MCF 10A (cell line): ENCODE measurements around the gene LRRC45. TPM values are rescaled to one million over a fixed set of nuclear protein-coding genes. Genes with fewer than 3 reads are reported as not detected.

ENCODE experiments used
- BruUV-seq: library from RNA; stranded (reverse); fragments of 400-500 nt; replicated peaks from 2 replicates; lab custom pipeline; 2021; lab: Mats Ljungman, UMichigan
- CTCF ChIA-PET: fragments of 300-600 bp; sonication (Branson Sonifier 250); formaldehyde crosslinking; extraction: SDS; loops from one replicate; lab custom pipeline; 2021; ENCODE audit warnings: antibody characterized with exemption, inconsistent platforms; lab: Yijun Ruan, JAX
- POLR2A ChIA-PET: fragments of 300-600, 350-650 bp; sonication (Branson Sonifier 250); formaldehyde crosslinking; extraction: SDS; loops from one replicate; lab custom pipeline; 2020; ENCODE audit warnings: antibody characterized with exemption, inconsistent platforms; lab: Yijun Ruan, JAX
- DNase-seq: peaks from one replicate; pipeline ENCODE4 v3.0.0-alpha.2; 2018; ENCODE audit not compliant: unreplicated experiment
- H3K27ac Mint-ChIP-seq: one replicate; pipeline ENCODE4 v1.8.0; 2022; ENCODE audit warnings: mild to moderate bottlenecking, low read depth, mixed read lengths; ENCODE audit not compliant: unreplicated experiment
- H3K27me3 Mint-ChIP-seq: one replicate; pipeline ENCODE4 v1.8.0; 2022; ENCODE audit warnings: mixed read lengths; ENCODE audit not compliant: insufficient read depth, unreplicated experiment
- H3K36me3 Mint-ChIP-seq: one replicate; pipeline ENCODE4 v1.8.0; 2022; ENCODE audit warnings: mild to moderate bottlenecking, moderate library complexity, mixed read lengths; ENCODE audit not compliant: insufficient read depth, unreplicated experiment
- H3K4me1 Mint-ChIP-seq: one replicate; pipeline ENCODE4 v1.8.0; 2022; ENCODE audit warnings: mixed read lengths; ENCODE audit not compliant: insufficient read depth, unreplicated experiment
- H3K4me3 Mint-ChIP-seq: one replicate; pipeline ENCODE4 v1.8.0; 2022; ENCODE audit warnings: mild to moderate bottlenecking, moderate library complexity, mixed read lengths; ENCODE audit not compliant: unreplicated experiment
- H3K9me3 Mint-ChIP-seq: one replicate; pipeline ENCODE4 v1.8.0; 2022; ENCODE audit warnings: mixed read lengths; ENCODE audit not compliant: unreplicated experiment
- intact Hi-C: fragments of 100-400 bp; cut with micrococcal nuclease; formaldehyde crosslinking; loops from 2 replicates; pipeline ENCODE4 v1.14.1; 2022
- total RNA-seq: library from RNA; stranded (reverse); gene quantifications from 2 replicates; pipeline ENCODE4 v1.2.3, GENCODE V29; 2022
- TF ChIP-seq, protein P1 (sequence below): fragments of 200-600 bp; IDR thresholded peaks from one replicate; pipeline ENCODE4 v1.8.0; 2022; ENCODE audit warnings: antibody characterized with exemption, mild to moderate bottlenecking; ENCODE audit not compliant: unreplicated experiment

The LRRC45 gene
- total RNA-seq, 1 experiment from 2014 or later: 3.4 TPM

GRCh38 chr17:81999976-82000802 is 22.9 kb upstream of the LRRC45 start:
- no TSS peak for BruUV-seq
- Mint-ChIP-seq H3K36me3 (peaks cover 5% of the 10 kb centered on the region), H3K4me3 (no peak overlapping the region), H3K4me1 (no peaks in the 10 kb centered on the region), H3K27ac (no peak overlapping the region), H3K27me3 (no peaks in the 10 kb centered on the region), H3K9me3 (no peaks in the 10 kb centered on the region)
- CTCF ChIA-PET: no interaction called here
- DNase-seq: no peak
- TF ChIP-seq, protein P1, sequence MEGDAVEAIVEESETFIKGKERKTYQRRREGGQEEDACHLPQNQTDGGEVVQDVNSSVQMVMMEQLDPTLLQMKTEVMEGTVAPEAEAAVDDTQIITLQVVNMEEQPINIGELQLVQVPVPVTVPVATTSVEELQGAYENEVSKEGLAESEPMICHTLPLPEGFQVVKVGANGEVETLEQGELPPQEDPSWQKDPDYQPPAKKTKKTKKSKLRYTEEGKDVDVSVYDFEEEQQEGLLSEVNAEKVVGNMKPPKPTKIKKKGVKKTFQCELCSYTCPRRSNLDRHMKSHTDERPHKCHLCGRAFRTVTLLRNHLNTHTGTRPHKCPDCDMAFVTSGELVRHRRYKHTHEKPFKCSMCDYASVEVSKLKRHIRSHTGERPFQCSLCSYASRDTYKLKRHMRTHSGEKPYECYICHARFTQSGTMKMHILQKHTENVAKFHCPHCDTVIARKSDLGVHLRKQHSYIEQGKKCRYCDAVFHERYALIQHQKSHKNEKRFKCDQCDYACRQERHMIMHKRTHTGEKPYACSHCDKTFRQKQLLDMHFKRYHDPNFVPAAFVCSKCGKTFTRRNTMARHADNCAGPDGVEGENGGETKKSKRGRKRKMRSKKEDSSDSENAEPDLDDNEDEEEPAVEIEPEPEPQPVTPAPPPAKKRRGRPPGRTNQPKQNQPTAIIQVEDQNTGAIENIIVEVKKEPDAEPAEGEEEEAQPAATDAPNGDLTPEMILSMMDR: no peak
- intact Hi-C loops: no loop called here
- POLR2A ChIA-PET: no interaction called here

DNA sequence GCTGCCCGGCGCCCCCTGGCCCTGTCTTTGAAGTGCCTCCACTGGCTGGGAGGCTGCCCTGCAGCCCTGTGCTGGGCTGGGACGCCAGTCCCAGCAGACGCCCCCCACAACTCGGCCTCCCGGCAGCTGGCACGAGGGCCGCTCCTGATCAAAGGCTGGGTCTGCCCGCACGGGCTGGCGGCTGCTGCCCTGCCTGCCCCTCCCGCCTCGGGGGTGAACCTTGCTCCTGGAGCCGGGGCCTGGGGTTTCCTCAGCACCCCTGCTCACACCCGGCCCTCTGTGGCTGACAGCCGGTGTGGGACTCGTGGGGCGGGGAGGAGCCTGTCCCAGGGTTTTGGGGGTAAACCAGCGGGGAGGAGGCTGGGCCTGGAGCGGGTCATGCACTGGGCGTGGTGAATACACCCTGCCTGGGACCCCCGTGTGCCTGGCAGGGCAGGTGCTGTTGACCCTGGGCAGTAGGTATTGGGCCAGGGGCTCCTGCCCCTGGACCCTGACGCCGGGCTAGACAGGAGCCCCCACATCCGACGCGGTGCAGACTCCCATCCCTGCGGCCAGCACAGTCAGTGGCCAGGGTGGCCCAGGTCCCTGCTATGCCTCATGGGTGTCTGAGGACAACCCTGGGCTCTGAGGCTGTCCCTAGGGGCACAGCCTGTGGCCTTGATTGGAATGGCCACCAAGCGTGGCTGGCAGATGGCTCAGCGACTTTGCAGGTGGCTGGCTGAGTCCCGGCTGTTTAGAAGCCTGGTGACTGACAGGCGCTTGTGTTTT is 22.1 kb upstream of the LRRC45 start:
- no TSS peak for BruUV-seq
- TF ChIP-seq, protein P1: no peak
- no peak for DNase-seq
- CTCF ChIA-PET: no interaction called here
- Mint-ChIP-seq H3K4me3 (no peak overlapping the region), H3K9me3 (no peaks in the 10 kb centered on the region), H3K27ac (no peak overlapping the region), H3K4me1 (peaks cover 2% of the 10 kb centered on the region), H3K27me3 (no peaks in the 10 kb centered on the region), H3K36me3 (peaks cover 5% of the 10 kb centered on the region)
- POLR2A ChIA-PET: no interaction called here
- intact Hi-C loops: no loop called here

DNA sequence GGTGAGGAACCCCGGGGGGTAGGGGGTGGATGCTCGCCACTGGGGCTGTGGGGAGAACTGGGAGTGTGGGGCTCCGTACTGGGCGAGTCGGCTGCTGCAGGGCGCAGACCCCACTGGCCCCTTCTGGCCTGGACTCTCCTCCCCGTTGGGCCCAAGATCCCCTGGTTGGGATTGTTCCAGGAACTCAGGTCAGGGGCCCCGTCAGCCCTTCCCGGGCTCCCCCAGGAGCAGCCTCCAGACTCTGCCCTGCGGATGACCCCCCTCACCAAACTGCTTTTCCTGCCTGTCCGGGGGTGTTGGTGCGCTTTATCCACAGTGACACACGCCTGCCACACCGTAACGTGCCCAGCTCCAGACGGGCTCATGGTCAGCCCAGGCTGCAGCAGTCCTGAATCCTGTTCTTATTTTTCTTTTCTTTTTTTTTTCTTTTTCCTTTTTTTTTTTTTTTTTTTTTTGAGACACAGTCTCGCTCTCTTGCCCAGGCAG is 21.5 kb upstream of the LRRC45 start:
- Mint-ChIP-seq H3K36me3 (peaks cover 5% of the 10 kb centered on the region), H3K4me3 (no peak overlapping the region), H3K27ac (no peak overlapping the region), H3K9me3 (no peaks in the 10 kb centered on the region), H3K4me1 (peaks cover 6% of the 10 kb centered on the region), H3K27me3 (no peaks in the 10 kb centered on the region)
- intact Hi-C loops: loop anchor here (2.0 kb wide), 1 partner anchor 25 kb away; the partner anchor contains the start of gene ASPSCR1
- ChIA-PET CTCF (interaction anchor here (0.7 kb wide), 1 partner anchor 19 kb away, joined by 3 read pairs; no protein-coding TSS in a partner anchor), POLR2A (interaction anchor here (1.2 to 3.7 kb wide), 2 partner anchors 10 to 42 kb away, joined by 9 to 31 read pairs; no protein-coding TSS in a partner anchor)
- TF ChIP-seq, protein P1: no peak
- no peak for DNase-seq
- BruUV-seq: no TSS peak
